ENCODE measurements around the gene SEC31B.
A peak's percentile ranks its signal among the peaks of the same experiment; 100 is the strongest.

GRCh38 chr10:100508691-100509150, 10.9 kb downstream of the SEC31B start:
- TF ChIP-seq, protein P1, sequence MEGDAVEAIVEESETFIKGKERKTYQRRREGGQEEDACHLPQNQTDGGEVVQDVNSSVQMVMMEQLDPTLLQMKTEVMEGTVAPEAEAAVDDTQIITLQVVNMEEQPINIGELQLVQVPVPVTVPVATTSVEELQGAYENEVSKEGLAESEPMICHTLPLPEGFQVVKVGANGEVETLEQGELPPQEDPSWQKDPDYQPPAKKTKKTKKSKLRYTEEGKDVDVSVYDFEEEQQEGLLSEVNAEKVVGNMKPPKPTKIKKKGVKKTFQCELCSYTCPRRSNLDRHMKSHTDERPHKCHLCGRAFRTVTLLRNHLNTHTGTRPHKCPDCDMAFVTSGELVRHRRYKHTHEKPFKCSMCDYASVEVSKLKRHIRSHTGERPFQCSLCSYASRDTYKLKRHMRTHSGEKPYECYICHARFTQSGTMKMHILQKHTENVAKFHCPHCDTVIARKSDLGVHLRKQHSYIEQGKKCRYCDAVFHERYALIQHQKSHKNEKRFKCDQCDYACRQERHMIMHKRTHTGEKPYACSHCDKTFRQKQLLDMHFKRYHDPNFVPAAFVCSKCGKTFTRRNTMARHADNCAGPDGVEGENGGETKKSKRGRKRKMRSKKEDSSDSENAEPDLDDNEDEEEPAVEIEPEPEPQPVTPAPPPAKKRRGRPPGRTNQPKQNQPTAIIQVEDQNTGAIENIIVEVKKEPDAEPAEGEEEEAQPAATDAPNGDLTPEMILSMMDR (IDR thresholded peaks at IDR 0.05; ENCODE audit: poor library complexity, severe bottlenecking) = peak; percentile 76
- TF ChIP-seq POLR2AphosphoS5 (IDR thresholded peaks at IDR 0.05) = no peak
- TF ChIP-seq EZH2 (IDR thresholded peaks at IDR 0.05; ENCODE audit: borderline replicate concordance, insufficient read depth, low read length, poor library complexity, severe bottlenecking) = no peak
- TF ChIP-seq TAF1 (IDR thresholded peaks at IDR 0.05; ENCODE audit: low read depth) = no peak
- no peak for TF ChIP-seq REST (IDR thresholded peaks at IDR 0.05; ENCODE audit: borderline replicate concordance)
- no peak for TF ChIP-seq EP300 (conservative IDR thresholded peaks at IDR 0.05; ENCODE audit: poor library complexity, severe bottlenecking)
- peak; percentile 74 for TF ChIP-seq SMC3 (conservative IDR thresholded peaks at IDR 0.05; ENCODE audit: poor library complexity)
- no peak for TF ChIP-seq MXI1 (conservative IDR thresholded peaks at IDR 0.05; ENCODE audit: poor library complexity, severe bottlenecking)
